H9 (cell line): ENCODE data around the gene IL1RAPL1. TPM values are rescaled to one million over a fixed set of nuclear protein-coding genes. Genes with fewer than 3 reads are reported as not detected.

ENCODE experiments used
- DNase-seq: peaks from one replicate; pipeline ENCODE4 v3.0.0-alpha.2; 2017
- H2AFZ ChIP-seq: one replicate; pipeline ENCODE4 v1.6.1; 2013; ENCODE audit warnings: mild to moderate bottlenecking, low read length, control low read depth, moderate library complexity
- H2AK5ac ChIP-seq: 2 replicates; pipeline ENCODE4 v1.6.1; 2013; ENCODE audit warnings: low read length, control low read depth, mixed read lengths; ENCODE audit not compliant: insufficient read length
- H2BK120ac ChIP-seq: one replicate; pipeline ENCODE4 v1.6.1; 2013; ENCODE audit warnings: low read depth, mild to moderate bottlenecking, low read length, control low read depth, inconsistent platforms; ENCODE audit not compliant: poor library complexity, severe bottlenecking
- H2BK12ac ChIP-seq: 2 replicates; pipeline ENCODE4 v1.6.1; 2013; ENCODE audit warnings: low read length, control low read depth, mixed read lengths, low read depth; ENCODE audit not compliant: insufficient read length
- H2BK15ac ChIP-seq: 2 replicates; pipeline ENCODE4 v1.6.1; 2013; ENCODE audit warnings: low read depth, low read length, control low read depth
- H2BK20ac ChIP-seq: one replicate; pipeline ENCODE4 v1.6.1; 2013; ENCODE audit warnings: low read depth, mild to moderate bottlenecking, low read length, control low read depth, inconsistent platforms; ENCODE audit not compliant: poor library complexity, severe bottlenecking
- H2BK5ac ChIP-seq: 2 replicates; pipeline ENCODE4 v1.6.1; 2013; ENCODE audit warnings: low read length, control low read depth, mixed read lengths; ENCODE audit not compliant: insufficient read length
- H3K14ac ChIP-seq: 2 replicates; pipeline ENCODE4 v1.6.1; 2013; ENCODE audit warnings: low read length, control low read depth; ENCODE audit not compliant: insufficient read depth
- H3K18ac ChIP-seq: 2 replicates; pipeline ENCODE4 v1.6.1; 2013; ENCODE audit warnings: low read depth, mild to moderate bottlenecking, mixed read lengths, low read length, control low read depth; ENCODE audit not compliant: insufficient read length
- H3K23ac ChIP-seq: 2 replicates; pipeline ENCODE4 v1.6.1; 2013; ENCODE audit warnings: low read length, control low read depth, mixed read lengths, low read depth; ENCODE audit not compliant: insufficient read length
- H3K23me2 ChIP-seq: 2 replicates; pipeline ENCODE4 v1.6.1; 2013; ENCODE audit warnings: low read depth, mild to moderate bottlenecking, mixed read lengths, low read length, control low read depth; ENCODE audit not compliant: insufficient read length, poor library complexity, severe bottlenecking
- H3K27ac ChIP-seq: 2 replicates; pipeline ENCODE4 v1.5.1; 2013; ENCODE audit warnings: low read length, control low read depth, mixed read lengths, low read depth; ENCODE audit not compliant: insufficient read length
- H3K27me3 ChIP-seq: 2 replicates; pipeline ENCODE4 v1.6.1; 2013; ENCODE audit warnings: low read length, control low read depth, inconsistent platforms; ENCODE audit not compliant: insufficient read depth
- H3K4ac ChIP-seq: 2 replicates; pipeline ENCODE4 v1.6.1; 2013; ENCODE audit warnings: low read depth, mild to moderate bottlenecking, control low read depth, inconsistent platforms, low read length, moderate library complexity
- H3K4me1 ChIP-seq: 2 replicates; pipeline ENCODE4 v1.6.1; 2013; ENCODE audit warnings: low read length, control low read depth, inconsistent platforms; ENCODE audit not compliant: insufficient read depth
- H3K4me2 ChIP-seq: 2 replicates; pipeline ENCODE4 v1.6.1; 2013; ENCODE audit warnings: low read length, control low read depth, mixed read lengths; ENCODE audit not compliant: insufficient read length, insufficient read depth
- H3K56ac ChIP-seq: 2 replicates; pipeline ENCODE4 v1.6.1; 2013; ENCODE audit warnings: low read depth, mild to moderate bottlenecking, mixed read lengths, low read length, control low read depth; ENCODE audit not compliant: insufficient read length
- H3K79me1 ChIP-seq: 2 replicates; pipeline ENCODE4 v1.6.1; 2013; ENCODE audit warnings: low read depth, mild to moderate bottlenecking, moderate library complexity, low read length, control low read depth, inconsistent platforms; ENCODE audit not compliant: insufficient read depth, poor library complexity, severe bottlenecking
- H3K79me2 ChIP-seq: 2 replicates; pipeline ENCODE4 v1.6.1; 2013; ENCODE audit warnings: low read length, control low read depth, inconsistent platforms; ENCODE audit not compliant: insufficient read depth
- H3K9ac ChIP-seq: 2 replicates; pipeline ENCODE4 v1.6.1; 2013; ENCODE audit warnings: low read length, control low read depth, mixed read lengths; ENCODE audit not compliant: insufficient read length; ENCODE audit errors: extremely low read depth
- H3K9me3 ChIP-seq: one replicate; pipeline ENCODE4 v1.6.1; 2013; ENCODE audit warnings: low read depth, low read length, inconsistent platforms; ENCODE audit not compliant: control insufficient read depth
- H3T11ph ChIP-seq: one replicate; pipeline ENCODE4 v1.6.1; 2013; ENCODE audit warnings: mild to moderate bottlenecking, low read length, control low read depth, inconsistent platforms
- H4K20me1 ChIP-seq: one replicate; pipeline ENCODE4 v1.6.1; 2013; ENCODE audit not compliant: control insufficient read depth, insufficient read length, insufficient read depth
- H4K5ac ChIP-seq: 2 replicates; pipeline ENCODE4 v1.6.1; 2013; ENCODE audit warnings: low read depth, mild to moderate bottlenecking, mixed read lengths, low read length, control low read depth; ENCODE audit not compliant: insufficient read length
- H4K8ac ChIP-seq: replicated peaks from 2 replicates; pipeline ENCODE4 v1.6.1; 2013; ENCODE audit warnings: low read length, control low read depth, mixed read lengths, low read depth; ENCODE audit not compliant: insufficient read length
- H4K91ac ChIP-seq: 2 replicates; pipeline ENCODE4 v1.6.1; 2013; ENCODE audit warnings: low read depth, mild to moderate bottlenecking, moderate library complexity, mixed read lengths, low read length, control low read depth; ENCODE audit not compliant: insufficient read length
- H3K27ac Mint-ChIP-seq, 3 experiments: 2 replicates in 2 of 3; 3 replicates in 1 of 3; pipeline ENCODE4 v1.8.0; 2020 to 2021; ENCODE audit warnings: mixed read lengths in 3 of 3, mild to moderate bottlenecking in 1 of 3, moderate library complexity in 1 of 3
- H3K27me3 Mint-ChIP-seq: 2 replicates; pipeline ENCODE4 v1.8.0; 2021; ENCODE audit warnings: low read depth, mild to moderate bottlenecking, moderate library complexity, mixed read lengths
- H3K36me3 Mint-ChIP-seq, 3 experiments: 2 replicates in 2 of 3; 3 replicates in 1 of 3; pipeline ENCODE4 v1.8.0; 2020 to 2021; ENCODE audit warnings: low read depth in 3 of 3, mixed read lengths in 3 of 3; ENCODE audit not compliant: insufficient read depth in 1 of 3
- H3K4me1 Mint-ChIP-seq, 2 experiments: 2 replicates each; pipeline ENCODE4 v1.8.0; 2020; ENCODE audit warnings: mixed read lengths in 2 of 2
- H3K4me3 Mint-ChIP-seq, 2 experiments: 2 replicates in 1 of 2; 3 replicates in 1 of 2; pipeline ENCODE4 v1.8.0; 2020 to 2021; ENCODE audit warnings: mild to moderate bottlenecking in 2 of 2, mixed read lengths in 2 of 2, moderate library complexity in 1 of 2
- H3K9me3 Mint-ChIP-seq, 2 experiments: 2 replicates in 1 of 2; 3 replicates in 1 of 2; pipeline ENCODE4 v1.8.0; 2020; ENCODE audit warnings: mild to moderate bottlenecking in 2 of 2, mixed read lengths in 2 of 2, moderate library complexity in 1 of 2
- WGBS: extraction: QIAGEN DNeasy Blood & Tissue Kit; methylation state at CpG from one replicate; pipeline ENCODE4 v1.1.7; 2013; ENCODE audit warnings: missing lambda C conversion rate, low lambda C conversion rate, mixed read lengths; ENCODE audit not compliant: insufficient read length; ENCODE audit errors: extremely low coverage; 5-methylcytosine and 5-hydroxymethylcytosine counted together
- total RNA-seq: library from RNA; stranded (reverse); gene quantifications from 2 replicates; pipeline ENCODE4 v1.2.1, GENCODE V29; 2021
- TF ChIP-seq, protein P1 (sequence below): fragments of 200-600 bp; sonication (generic); conservative IDR thresholded peaks from 3 replicates; pipeline ENCODE4 v1.8.0; 2021; ENCODE audit warnings: antibody characterized with exemption, mild to moderate bottlenecking

The IL1RAPL1 gene
- total RNA-seq, 1 experiment from 2014 or later: 0.31 TPM

GRCh38 chrX:29890646-29891200, 1303.5 kb downstream of the IL1RAPL1 start:
- H3K9me3 Mint-ChIP-seq: peaks cover 2 to 22% of the 10 kb centered on the region in 2 experiments; a peak in 4 of 5 replicates

More at GRCh38 chrX:29890646-29891200, 1303.5 kb downstream of the IL1RAPL1 start:
- Histone ChIP-seq H4K91ac (no peak overlapping the region), H2BK120ac (no peak overlapping the region), H4K20me1 (no peaks in the 10 kb centered on the region), H2BK5ac (no peak overlapping the region), H2BK15ac (no peak overlapping the region), H3T11ph (no peak overlapping the region), H3K79me2 (no peaks in the 10 kb centered on the region), H3K18ac (no peak overlapping the region), H3K9ac (no peak overlapping the region), H3K56ac (no peak overlapping the region), H3K9me3 (no peaks in the 10 kb centered on the region), H2AFZ (no peak overlapping the region), H2BK20ac (no peak overlapping the region), H4K8ac (no peak overlapping the region), H4K5ac (no peak overlapping the region), H3K4ac (no peak overlapping the region), H3K14ac (no peak overlapping the region), H3K79me1 (no peaks in the 10 kb centered on the region), H3K27me3 (no peaks in the 10 kb centered on the region), H3K23ac (no peak overlapping the region), H2AK5ac (no peak overlapping the region), H2BK12ac (no peak overlapping the region), H3K4me2 (no peak overlapping the region), H3K4me1 (no peaks in the 10 kb centered on the region), H3K23me2 (no peaks in the 10 kb centered on the region), H3K27ac (no peak overlapping the region)
- H3K27ac Mint-ChIP-seq: no peak overlapping the region
- WGBS: no CpG with 5 or more reads among the region's 2 CpGs
- no peaks in the 10 kb centered on the region for H3K36me3 Mint-ChIP-seq
- no peak for DNase-seq
- H3K27me3 Mint-ChIP-seq: no peaks in the 10 kb centered on the region
- TF ChIP-seq, protein P1, sequence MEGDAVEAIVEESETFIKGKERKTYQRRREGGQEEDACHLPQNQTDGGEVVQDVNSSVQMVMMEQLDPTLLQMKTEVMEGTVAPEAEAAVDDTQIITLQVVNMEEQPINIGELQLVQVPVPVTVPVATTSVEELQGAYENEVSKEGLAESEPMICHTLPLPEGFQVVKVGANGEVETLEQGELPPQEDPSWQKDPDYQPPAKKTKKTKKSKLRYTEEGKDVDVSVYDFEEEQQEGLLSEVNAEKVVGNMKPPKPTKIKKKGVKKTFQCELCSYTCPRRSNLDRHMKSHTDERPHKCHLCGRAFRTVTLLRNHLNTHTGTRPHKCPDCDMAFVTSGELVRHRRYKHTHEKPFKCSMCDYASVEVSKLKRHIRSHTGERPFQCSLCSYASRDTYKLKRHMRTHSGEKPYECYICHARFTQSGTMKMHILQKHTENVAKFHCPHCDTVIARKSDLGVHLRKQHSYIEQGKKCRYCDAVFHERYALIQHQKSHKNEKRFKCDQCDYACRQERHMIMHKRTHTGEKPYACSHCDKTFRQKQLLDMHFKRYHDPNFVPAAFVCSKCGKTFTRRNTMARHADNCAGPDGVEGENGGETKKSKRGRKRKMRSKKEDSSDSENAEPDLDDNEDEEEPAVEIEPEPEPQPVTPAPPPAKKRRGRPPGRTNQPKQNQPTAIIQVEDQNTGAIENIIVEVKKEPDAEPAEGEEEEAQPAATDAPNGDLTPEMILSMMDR: no peak
- H3K4me3 Mint-ChIP-seq: no peak overlapping the region
- H3K4me1 Mint-ChIP-seq: peaks cover 6 to 8% of the 10 kb centered on the region in 2 experiments; a peak in 2 of 4 replicates
